ENCODE data around the gene GNG2.

Gene GNG2

GRCh38 chr14:51938137-51938536 lies 77.7 kb downstream of the GNG2 start:
- no peak overlapping the region for H3K4me2 ChIP-seq (ENCODE audit: low read depth, low read length, poor library complexity, severe bottlenecking)
- H3K9ac ChIP-seq (ENCODE audit: low read length) = no peak overlapping the region
- H3F3A ChIP-seq (ENCODE audit: insufficient read depth) = no peaks in the 10 kb centered on the region
- no peaks in the 10 kb centered on the region for H3K9me3 ChIP-seq (ENCODE audit: insufficient read depth, low read length)
- no peak overlapping the region for H3K27ac ChIP-seq (ENCODE audit: low read depth, low read length)
- H4K20me1 ChIP-seq (ENCODE audit: low read depth, low read length) = no peaks in the 10 kb centered on the region
- no peak overlapping the region for H2AFZ ChIP-seq (ENCODE audit: low read depth, low read length, severe bottlenecking)
- TF ChIP-seq, protein P1, sequence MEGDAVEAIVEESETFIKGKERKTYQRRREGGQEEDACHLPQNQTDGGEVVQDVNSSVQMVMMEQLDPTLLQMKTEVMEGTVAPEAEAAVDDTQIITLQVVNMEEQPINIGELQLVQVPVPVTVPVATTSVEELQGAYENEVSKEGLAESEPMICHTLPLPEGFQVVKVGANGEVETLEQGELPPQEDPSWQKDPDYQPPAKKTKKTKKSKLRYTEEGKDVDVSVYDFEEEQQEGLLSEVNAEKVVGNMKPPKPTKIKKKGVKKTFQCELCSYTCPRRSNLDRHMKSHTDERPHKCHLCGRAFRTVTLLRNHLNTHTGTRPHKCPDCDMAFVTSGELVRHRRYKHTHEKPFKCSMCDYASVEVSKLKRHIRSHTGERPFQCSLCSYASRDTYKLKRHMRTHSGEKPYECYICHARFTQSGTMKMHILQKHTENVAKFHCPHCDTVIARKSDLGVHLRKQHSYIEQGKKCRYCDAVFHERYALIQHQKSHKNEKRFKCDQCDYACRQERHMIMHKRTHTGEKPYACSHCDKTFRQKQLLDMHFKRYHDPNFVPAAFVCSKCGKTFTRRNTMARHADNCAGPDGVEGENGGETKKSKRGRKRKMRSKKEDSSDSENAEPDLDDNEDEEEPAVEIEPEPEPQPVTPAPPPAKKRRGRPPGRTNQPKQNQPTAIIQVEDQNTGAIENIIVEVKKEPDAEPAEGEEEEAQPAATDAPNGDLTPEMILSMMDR (IDR thresholded peaks at IDR 0.05; ENCODE audit: insufficient read depth, low read length, poor library complexity, severe bottlenecking) = no peak
- TF ChIP-seq EZH2phosphoT487 (conservative IDR thresholded peaks at IDR 0.05; ENCODE audit: low read length) = no peak
- H3K9me2 ChIP-seq (replicated peaks; ENCODE audit: insufficient read depth, low read length) = no peaks in the 10 kb centered on the region
- no peak overlapping the region for H3K4me3 ChIP-seq (ENCODE audit: insufficient read depth, low read length, poor library complexity, severe bottlenecking)
- H3K36me3 ChIP-seq (ENCODE audit: low read length) = no peaks in the 10 kb centered on the region
- no peaks in the 10 kb centered on the region for H3K27me3 ChIP-seq (ENCODE audit: low read length)
- no peaks in the 10 kb centered on the region for H3K79me2 ChIP-seq (ENCODE audit: insufficient read depth, low read length)

GRCh38 chr14:51938821-51939220 lies 78.4 kb downstream of the GNG2 start:
- H3K9ac ChIP-seq (ENCODE audit: low read length) = no peak overlapping the region
- no peaks in the 10 kb centered on the region for H3K79me2 ChIP-seq (ENCODE audit: insufficient read depth, low read length)

DNA sequence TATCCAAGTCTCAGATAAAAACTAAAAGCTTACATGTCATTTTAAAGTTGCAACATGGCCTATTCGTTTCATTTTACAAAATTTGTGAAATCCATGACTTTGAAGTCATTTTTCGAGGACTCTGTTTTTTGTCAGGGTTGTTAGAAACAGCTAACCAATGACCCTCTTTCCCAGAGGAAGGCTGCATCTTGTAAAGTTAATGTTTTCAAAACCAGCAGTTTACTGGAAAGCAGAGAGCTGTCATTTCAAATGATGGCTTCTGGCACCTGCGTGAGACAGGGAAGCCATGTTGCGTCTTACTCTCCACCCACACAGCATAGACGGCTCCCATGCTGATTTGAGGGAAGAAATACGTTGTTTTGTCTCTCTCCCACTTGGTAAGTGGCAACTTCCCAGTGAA lies 78.8 kb downstream of the GNG2 start:
- Histone ChIP-seq H3K27me3 (ENCODE audit: low read length) (no peaks in the 10 kb centered on the region), H3K9me3 (ENCODE audit: insufficient read depth, low read length) (no peaks in the 10 kb centered on the region), H3K79me2 (ENCODE audit: insufficient read depth, low read length) (no peaks in the 10 kb centered on the region), H3K27ac (ENCODE audit: low read depth, low read length) (no peak overlapping the region), H3K4me3 (ENCODE audit: insufficient read depth, low read length, poor library complexity, severe bottlenecking) (no peak overlapping the region), H3K4me2 (ENCODE audit: low read depth, low read length, poor library complexity, severe bottlenecking) (no peak overlapping the region), H3F3A (ENCODE audit: insufficient read depth) (no peaks in the 10 kb centered on the region), H2AFZ (ENCODE audit: low read depth, low read length, severe bottlenecking) (no peak overlapping the region), H4K20me1 (ENCODE audit: low read depth, low read length) (no peaks in the 10 kb centered on the region), H3K9me2 (replicated peaks; ENCODE audit: insufficient read depth, low read length) (no peaks in the 10 kb centered on the region), H3K9ac (ENCODE audit: low read length) (no peak overlapping the region), H3K36me3 (ENCODE audit: low read length) (no peaks in the 10 kb centered on the region)
- no peak for TF ChIP-seq EZH2phosphoT487 (conservative IDR thresholded peaks at IDR 0.05; ENCODE audit: low read length)
- TF ChIP-seq, protein P1 (IDR thresholded peaks at IDR 0.05; ENCODE audit: insufficient read depth, low read length, poor library complexity, severe bottlenecking) = no peak

More at GRCh38 chr14:51938821-51939220, 78.4 kb downstream of the GNG2 start:
- TF ChIP-seq, protein P1 (IDR thresholded peaks at IDR 0.05; ENCODE audit: insufficient read depth, low read length, poor library complexity, severe bottlenecking) = no peak
- TF ChIP-seq EZH2phosphoT487 (conservative IDR thresholded peaks at IDR 0.05; ENCODE audit: low read length) = no peak
- no peaks in the 10 kb centered on the region for H3K27me3 ChIP-seq (ENCODE audit: low read length)
- no peaks in the 10 kb centered on the region for H3K9me3 ChIP-seq (ENCODE audit: insufficient read depth, low read length)
- H3K9me2 ChIP-seq (replicated peaks; ENCODE audit: insufficient read depth, low read length) = no peaks in the 10 kb centered on the region
- H4K20me1 ChIP-seq (ENCODE audit: low read depth, low read length) = no peaks in the 10 kb centered on the region
- H3K36me3 ChIP-seq (ENCODE audit: low read length) = no peaks in the 10 kb centered on the region
- no peak overlapping the region for H3K4me2 ChIP-seq (ENCODE audit: low read depth, low read length, poor library complexity, severe bottlenecking)
- no peaks in the 10 kb centered on the region for H3F3A ChIP-seq (ENCODE audit: insufficient read depth)
- H3K27ac ChIP-seq (ENCODE audit: low read depth, low read length) = no peak overlapping the region
- H2AFZ ChIP-seq (ENCODE audit: low read depth, low read length, severe bottlenecking) = no peak overlapping the region
- H3K4me3 ChIP-seq (ENCODE audit: insufficient read depth, low read length, poor library complexity, severe bottlenecking) = no peak overlapping the region
